ENCODE data around the gene CCDC195.

- no peak for TF ChIP-seq CTCF (IDR thresholded peaks at IDR 0.05)
- TF ChIP-seq POLR2A (IDR thresholded peaks at IDR 0.05), result no peak
Measured at GRCh38 chr2:224711859-224712665, 4.1 kb downstream of the CCDC195 start.
